GM19238 (cell line): ENCODE data around the gene MACROD1.

Experiments
- DNase-seq: peaks from one replicate; pipeline ENCODE4 v3.0.0; 2011; ENCODE audit warnings: low spot score; ENCODE audit not compliant: insufficient read length

The MACROD1 gene

DNA sequence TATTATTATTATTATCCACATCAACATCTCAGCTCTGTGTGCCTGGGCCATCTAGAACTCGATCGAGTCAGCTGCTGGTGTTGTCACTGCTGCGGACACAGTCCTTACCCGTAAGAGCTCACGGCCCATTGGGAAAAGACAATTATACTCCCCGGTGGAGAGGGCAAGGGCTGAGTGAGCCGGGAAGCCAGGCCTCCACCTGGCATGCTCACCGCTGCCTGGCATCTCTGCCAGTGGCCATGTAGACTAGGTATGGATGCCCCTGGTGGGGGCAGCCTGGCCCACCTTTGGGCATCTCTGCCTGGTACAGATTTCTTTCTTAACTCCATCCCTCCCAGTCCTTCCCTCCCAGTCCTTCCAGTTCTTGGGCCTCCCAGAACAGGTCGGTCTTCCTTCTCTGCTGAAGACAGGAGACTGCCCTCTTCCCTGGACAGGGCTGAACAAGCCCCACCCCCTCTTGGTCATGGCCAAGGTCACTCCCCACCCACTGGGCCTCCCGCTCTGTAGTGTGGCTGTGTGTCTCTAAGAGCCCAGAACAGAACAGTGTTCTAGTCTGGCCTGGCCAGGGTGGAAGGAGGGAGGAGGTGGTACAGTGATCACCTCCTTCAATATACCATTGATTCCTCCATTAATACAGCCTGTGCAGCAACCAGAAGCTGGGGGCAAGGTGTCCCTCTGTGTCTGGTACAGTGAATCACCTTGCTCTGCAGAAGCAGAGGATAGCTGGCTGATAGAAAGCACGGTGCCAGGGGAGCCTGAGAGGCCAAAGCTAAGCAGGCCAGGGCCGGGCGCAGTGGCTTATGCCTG, 72.5 kb downstream of the MACROD1 start:
- no peak for DNase-seq

DNA sequence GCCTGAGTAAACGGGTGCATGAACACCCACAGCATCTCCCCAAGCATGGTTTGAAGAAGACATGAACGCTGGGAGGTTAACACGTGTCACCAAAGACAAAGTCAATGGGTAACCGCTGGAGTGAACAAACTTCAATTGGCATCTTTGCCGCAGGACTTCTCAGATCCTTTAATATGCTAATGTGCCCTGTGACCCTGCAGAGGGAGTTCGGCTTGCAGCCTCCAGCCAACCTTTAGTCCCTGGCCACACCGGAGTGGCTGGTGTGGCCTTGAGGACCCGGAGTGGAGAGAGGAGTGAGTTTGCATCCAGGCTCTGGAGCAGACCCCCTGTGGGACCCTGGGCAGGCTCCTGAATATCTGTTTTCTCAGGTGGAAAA, 73.2 kb downstream of the MACROD1 start:
- no peak for DNase-seq

DNA sequence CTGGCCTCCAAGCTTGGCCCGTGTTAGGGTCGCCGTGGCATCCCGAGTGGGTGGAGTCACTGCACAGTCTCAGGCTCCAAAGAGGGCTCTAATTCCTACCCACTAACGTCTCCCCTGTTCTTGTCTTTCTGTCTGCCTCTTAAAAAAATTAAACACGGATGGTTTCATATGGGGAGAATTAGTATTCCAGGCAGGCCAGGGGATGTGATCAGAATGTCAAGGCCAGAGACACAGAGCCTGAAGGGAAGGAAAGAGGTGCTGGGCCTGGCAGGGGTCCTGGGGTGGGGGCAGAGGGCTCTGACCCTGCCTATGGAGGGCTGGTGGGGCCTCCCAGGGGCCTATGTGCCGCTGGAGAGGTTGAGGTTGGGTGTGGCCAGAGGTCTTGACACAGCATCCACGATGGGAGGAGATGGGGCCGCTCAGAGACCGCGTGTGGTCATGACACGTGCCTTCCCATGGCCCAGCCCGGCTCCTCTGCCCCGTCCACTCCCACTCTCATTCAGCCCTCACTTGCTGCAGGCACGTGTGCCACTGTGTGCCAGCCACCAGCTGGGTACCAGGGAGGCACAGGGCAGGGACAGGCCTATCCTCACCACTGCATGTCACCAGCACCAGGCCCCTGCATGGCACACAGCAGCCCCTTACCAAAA, 73.7 kb downstream of the MACROD1 start:
- DNase-seq: no peak

DNA sequence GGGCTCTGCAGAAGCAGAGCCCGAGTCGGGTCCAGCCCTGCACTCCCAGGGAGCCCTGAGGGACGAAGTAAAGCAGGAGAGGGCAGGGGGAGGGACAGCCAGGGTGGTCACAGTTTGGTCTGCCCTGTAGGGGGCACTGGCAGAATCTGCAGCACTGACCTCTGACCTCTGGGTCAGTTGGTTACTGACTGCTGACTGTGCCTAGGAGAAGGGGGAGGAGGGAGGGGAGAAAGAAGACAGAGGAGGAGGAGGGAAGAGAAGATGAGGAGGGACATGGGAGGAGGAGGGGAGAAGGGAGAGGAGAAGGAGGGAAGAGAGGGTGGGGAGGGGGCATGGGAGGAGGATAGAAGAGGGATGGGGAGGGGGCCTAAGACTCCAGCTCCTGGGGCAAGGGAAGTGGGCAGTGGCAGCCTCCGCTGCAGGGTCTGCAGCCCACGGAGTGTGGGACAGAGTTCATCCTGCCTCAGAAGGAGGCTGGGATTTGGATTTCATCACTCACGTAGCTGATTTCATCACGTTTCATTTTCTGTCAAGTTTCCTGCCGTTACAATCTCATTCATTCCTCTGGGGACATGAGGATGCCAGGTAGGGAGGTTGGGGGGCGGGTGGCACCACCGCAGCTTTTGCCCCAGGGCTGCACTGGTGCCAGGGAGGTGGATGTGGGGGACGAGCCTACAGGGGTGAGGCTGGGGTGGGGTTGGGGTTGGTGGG, 75.0 kb downstream of the MACROD1 start:
- no peak for DNase-seq

DNA sequence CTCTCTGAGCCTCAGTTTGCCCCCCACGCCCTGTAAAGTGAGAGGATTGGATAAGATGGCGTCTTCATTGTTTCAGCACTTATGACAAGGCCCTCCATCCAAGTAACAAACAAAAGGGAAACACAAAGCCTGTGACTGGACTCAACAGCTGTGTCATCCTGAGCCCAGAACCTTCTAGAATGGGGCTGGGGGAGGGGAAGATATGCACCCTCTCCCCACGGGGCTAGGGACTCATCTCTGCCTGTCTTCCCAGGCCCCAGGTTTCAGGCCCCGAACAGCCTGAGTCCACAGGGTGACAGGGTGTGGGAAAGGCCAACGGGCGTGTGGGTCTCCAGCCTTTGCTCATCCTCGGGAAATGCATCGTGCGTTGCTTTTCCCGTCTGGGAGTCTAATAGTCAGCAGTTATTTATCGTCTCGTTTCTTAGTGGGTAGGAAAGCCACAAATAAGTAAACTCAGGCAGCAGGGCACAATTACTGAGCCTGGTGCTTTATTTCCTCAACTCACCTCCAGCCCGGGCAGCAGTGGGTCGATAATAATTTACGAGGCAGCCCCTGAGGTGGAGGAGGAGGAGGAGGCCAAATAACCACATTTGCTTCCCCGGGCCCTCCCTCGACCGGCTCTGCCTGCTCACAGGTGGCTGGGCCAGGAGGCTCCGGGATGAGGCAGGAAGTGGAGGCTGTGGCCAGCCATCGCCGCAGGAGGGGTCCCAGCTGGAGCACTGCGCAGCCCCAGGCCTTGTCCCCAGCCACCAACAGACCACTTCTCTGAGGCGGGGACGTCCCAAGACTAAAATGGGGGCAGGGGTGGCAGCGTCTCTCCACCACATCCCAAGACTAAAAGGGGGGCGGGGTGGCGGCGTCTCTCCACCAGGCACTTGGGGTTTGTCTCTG, 75.8 kb downstream of the MACROD1 start:
- no peak for DNase-seq

DNA sequence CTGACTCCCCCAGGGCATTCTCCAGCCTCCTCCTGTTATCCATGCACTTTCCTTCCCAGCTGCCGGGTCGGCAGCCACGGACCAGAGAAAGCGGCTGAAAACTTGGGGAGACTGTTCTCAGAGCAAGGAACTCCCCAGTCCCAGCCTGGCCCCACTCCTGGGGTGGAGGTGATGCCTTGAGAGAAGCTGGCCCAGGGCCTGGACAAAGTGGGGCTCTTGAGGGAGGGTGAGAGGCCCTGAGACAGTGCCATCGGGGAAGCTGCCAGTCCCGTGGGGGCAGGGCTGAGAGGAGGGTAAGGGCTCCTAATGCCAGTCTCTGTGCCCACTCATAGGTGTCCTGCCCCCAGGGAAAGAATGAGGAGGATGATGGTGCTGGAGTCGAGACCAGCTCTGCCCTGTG, 76.4 kb downstream of the MACROD1 start:
- no peak for DNase-seq

DNA sequence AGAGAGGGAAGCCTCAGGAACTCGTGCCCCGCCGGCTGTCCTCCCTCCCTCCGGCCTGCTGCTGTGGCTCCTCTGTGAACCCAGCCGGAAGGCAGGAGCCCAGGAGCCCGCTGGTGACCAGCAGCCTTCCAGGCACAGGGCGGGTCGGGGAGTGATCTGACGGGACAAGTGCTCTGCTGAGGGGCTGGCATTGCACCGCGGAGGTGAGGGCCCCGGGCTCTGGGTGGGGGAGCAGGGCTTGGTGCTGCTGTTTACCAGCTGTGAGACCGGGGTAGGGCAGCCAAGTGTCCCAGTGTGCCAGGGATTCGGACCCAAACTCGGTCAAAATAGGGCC, 76.9 kb downstream of the MACROD1 start:
- no peak for DNase-seq

DNA sequence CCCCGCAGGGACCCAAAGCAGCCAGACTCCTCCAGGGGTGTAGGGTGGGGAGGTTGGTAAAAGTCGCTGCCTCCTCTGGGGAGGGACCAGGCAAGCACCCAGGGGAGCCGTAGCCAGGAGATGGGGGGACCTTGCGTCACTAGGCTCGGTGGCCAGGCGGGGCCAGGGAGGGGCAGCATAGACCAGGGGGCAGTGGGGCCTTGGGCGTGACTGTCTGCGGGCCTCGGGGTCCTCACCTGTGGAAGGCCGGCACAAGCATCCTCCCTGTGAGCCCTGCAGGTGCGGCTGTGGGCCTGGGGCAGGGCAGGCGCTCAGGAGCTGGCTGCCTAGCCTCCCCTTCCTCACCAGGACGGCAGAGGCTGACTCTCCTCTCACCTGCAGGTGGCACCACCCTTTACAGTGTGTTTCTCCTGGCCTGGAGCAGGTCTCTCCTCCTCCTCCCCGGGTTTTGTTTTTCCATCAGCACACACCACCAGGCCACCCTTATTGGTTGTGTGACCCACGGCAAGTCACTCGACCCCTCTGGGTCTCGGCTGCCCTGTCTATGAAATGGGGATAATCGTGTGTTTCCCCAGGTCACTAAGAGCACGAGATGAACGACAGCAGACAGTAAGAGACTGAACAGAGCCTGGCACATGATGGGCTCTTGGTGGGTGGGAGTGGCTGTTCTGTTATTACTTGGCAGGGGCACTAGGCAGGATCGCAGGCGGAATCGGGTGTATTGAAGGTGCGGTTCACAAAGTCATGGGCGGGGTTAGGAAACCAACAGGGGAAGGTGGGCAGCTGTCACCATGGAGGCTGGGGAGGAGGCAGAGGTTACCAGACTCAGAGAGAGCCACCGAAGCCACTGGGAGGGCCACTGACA, 77.5 kb downstream of the MACROD1 start:
- DNase-seq: no peak

DNA sequence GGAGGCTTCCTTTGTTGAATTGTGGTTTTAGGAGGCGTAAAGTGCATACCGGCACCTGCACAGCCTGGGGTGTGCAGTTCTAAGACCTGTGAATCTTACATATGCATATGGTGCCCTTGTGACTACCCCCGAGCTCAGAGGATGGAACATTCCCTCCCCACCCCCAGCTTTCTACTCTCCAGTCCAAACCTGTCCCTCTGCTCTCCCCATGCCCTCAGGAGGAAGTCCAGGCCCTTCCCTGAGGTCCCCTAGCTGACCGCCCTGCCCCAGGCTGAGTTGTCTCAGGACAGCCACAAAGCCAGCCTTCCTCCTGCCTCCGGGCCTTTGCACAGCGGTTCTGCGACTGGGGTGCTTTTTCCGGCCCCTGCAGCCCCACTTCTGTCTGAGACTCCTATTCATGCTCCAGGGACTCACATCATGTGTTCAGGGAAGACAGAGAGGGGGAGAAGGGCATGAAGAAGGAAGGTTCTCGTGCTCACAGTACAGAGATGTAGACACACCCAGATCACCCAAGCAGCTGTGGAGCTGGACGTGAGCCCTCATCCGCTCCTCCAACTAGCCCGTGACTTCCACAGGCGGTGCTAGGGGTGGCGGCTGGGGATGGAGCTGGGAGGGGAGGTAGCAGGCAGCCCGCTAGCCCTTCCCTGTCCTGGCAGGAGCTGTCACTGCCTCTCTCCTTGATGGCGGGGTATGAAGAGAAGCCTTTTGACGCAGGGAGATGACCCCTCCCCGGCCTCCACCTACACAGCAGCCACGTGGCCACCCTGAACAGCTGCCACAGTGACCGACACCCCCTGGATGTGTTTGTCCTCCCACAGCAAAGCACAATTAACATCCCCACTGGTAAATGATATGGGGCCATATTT, 79.4 kb downstream of the MACROD1 start:
- no peak for DNase-seq

DNA sequence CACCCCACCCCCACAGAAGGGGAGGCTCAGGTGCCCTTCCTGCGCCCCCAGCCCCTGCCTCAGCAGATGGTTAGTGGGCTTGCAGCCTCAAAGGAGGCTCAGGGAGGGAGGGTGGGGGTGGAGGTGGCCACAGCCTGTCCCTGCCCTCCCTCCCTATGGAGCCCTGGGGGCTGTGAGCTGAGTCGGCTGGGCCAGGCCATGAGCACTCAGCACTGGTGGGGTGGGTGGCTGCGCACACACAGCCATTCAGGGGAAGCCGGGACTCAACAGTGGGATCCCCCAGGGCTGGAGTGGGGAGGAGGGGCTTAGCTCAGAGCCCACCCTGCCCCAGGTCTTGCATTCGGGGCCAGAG, 80.0 kb downstream of the MACROD1 start:
- DNase-seq: no peak

DNA sequence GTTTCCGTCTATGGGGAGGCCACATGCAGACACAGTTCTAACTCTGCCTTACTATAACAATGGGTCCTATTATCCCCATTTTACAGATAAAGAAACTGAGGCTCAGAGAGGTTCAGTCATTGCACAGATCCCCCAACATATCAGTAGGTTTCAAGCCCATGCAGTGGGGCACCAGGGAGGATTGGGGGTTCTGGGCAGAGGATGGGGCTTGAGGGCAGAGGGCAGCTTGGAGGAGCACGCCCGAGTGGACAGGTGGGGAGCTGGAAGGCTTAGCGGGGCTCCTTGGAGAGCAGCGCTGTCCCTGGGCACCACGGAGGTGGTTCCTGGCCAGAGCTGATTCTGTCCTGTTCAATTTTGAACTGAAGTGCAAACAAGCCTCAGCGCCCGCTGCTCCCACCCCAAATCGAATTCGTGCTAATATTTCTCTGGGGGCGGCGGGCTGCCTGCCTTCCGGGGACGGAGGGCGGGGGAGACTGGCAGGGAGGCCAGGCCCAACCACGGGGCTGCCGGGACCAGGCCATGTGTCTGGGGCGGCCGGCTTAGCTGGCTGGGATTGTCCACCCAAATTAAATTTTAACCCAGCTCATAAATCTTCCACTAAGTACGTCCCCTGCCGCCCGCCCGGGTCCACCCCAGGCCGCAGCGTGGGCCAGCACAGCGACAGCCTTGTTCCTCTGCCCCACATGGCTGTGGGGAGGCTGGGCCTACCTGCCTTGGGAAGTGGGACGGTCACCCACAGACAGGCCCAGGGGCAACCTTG, 80.8 kb downstream of the MACROD1 start:
- no peak for DNase-seq

DNA sequence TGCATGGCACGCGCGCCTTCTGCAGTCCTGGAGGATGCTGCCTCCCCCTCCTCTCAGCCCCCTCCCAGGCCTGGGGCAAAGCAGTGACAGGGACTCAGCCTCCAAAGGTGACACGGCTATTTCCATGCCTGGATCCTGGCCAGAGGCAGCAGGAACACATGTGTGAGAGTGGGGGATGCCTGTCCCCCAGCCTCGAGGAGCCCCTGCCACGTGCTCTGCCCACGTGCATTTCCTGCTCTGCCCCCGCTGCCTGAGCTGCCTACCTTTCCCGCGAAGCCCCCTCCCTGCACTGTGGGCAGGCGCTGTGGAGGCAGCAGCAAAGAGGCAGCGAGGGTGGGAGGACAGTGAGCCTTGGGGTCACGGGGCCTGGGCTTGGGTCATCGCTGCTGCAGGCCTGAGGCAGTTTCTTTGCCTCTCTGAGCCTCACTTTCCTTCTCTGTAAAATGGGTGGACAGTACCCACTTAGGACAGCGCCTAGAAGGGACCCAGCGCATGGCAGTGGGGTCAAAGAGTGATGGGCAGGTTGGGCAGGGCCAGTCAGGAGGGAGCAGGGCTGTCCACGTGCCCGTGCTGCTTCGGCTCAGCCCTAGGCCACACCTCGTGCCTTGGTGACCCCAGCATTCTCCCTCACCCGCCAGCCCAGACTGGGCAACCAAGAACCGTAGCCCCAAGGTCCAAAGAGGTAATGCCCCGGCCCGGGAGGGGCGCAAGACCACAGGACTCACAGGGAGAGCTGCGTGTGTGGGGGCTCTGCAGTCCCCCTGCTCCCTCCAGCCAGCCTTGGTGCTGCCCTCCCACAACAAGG, 81.6 kb downstream of the MACROD1 start:
- DNase-seq: no peak

DNA sequence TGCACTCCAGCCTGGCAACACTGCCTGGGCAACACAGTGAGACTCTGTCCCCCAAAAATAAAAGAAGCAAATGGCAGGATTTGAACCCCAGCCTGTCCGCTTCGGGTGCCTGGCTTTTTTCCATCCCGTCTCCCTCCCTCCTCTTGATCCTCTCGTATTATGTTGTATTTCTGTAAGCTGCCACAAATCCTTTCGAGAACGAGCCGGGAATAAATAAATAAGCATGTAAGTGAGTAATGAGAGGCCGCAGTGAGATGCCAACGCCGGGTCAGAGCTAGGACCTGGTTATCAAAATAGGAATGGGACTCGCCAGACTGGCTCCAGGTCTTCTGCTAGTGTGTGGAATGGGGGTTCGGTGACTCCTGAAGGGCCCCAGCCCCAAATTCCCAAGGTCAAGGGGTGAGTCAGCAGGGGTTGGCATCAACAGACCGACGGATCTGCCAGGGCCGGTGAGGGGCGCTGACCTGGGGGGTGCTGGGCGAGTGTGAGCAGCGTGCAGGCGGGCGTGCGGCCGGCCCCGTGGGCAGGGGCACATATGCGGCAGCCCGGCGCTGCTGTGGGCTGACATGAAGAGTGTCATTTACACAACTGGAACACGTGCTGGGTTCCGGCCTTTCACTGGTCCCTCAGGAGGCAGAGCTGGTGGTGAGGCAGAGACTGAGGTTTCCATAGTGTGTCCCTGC, 82.4 kb downstream of the MACROD1 start:
- no peak for DNase-seq

DNA sequence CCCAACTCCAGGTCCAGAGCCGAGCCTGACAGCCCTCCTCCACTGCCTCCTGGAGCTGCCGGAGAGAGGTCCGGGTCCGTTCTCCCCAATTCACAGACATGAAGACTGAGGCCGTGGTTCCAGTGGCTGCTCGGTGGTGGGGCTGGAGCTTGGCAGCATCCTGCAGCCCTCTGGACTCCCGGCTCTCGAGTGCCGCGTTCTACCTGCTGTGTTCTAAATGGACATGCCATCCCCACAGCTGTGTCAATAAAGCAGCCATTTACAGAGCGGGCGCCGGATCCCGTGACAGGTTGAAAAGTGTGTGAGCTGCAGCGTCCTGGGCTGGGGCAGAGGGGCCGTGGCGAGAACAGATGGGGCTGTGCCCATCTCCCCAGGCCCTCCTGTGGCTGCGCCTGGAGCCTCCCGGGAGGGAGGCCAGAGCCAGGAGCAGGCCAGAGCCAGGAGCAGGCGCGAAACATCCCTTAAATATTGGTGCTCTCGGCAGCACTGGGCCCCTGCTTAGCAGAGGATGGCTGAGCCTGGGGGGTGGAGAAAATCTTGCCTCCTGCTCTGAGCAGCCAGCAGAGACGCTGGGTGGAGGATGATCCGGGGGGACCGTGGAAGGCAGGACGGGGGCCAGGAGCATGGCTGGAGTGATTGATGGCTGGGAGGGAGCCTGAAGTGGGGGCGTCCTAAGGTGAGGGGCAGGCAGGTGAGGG, 84.0 kb downstream of the MACROD1 start:
- no peak for DNase-seq

DNA sequence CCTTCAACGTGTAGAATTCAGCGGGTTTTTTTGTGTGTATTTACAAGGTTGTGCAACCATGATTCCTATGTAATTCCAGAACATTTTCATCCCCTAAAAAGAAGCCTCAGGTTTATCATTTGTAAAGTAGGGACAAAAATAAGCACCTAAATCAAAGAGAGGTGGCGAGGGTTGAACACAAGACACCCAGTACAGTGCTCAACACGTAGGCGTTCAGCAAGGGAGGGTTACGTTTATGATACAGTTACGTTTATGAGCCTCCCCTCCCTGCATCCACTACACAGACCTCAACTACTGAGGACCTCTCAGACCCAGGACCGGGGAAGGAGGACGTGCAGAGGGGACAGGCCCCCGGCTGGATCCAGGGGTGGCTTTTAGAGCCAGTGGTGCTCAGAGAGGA, 85.5 kb downstream of the MACROD1 start:
- no peak for DNase-seq

DNA sequence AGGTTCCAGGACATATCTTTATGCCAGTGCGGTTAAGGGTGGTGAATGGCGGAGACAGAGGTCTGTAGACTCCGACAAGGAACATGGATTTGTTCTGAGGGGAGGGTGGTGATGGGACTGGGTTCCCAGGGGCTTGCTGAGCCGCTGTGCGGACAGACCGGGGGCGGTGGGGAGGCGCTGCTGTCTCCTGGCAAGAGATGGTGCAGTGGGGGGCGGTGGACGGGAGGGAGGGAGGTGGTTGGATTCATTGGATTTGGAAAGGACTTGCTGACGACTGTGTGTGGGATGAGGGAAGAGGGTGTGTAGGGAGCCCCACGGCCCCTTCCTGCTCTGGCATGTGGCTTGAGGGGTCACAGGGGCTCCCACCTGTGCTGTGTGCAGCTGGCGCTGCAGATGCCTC, 87.0 kb downstream of the MACROD1 start:
- DNase-seq: no peak

DNA sequence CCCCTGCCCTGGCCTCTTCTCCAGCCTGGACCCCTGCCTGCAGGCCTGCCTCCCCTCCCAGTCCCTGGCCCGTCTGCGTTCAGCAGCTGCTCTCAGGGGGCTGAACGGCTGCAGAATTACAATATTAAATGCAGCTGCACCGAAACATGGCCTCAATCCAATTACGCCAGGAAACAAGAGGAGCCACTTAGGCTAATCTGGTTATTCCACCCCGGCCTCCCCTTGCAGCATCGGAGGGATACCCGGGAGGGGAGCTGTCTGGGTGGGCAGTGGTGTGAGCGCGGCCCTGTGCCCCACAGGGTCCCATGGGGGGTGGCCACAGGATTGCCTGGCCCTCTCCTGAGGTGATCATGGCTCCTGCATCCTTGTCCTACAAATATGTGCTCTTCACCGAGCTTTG, 87.6 kb downstream of the MACROD1 start:
- no peak for DNase-seq
